ENCODE data around the gene KCNJ13.
"Not testable (repeated sequence)": the region's sequence is repeated elsewhere in the genome, so short reads cannot be mapped to it uniquely, and the experiment has no call there.

The KCNJ13 gene

GRCh38 chr2:232721882-232722281 lies 54.5 kb downstream of the KCNJ13 start:
- H3K79me2 ChIP-seq (ENCODE audit: insufficient read depth, low read length) = peaks cover 41% of the 10 kb centered on the region
- no peaks in the 10 kb centered on the region for H3F3A ChIP-seq (ENCODE audit: insufficient read depth, low read length)
- H3K27me3 ChIP-seq (ENCODE audit: insufficient read depth, low read length) = no peaks in the 10 kb centered on the region
- H3K9me2 ChIP-seq (ENCODE audit: low read depth, low read length) = no peaks in the 10 kb centered on the region
- H2AFZ ChIP-seq (ENCODE audit: low read length) = no peak overlapping the region
- H3K4me1 ChIP-seq (ENCODE audit: insufficient read depth, low read length, severe bottlenecking) = no peaks in the 10 kb centered on the region
- no peaks in the 10 kb centered on the region for H3K9me3 ChIP-seq (ENCODE audit: low read length)
- TF ChIP-seq EZH2 (IDR thresholded peaks at IDR 0.05; ENCODE audit: borderline replicate concordance, low read length) = no peak
- TF ChIP-seq, protein P1, sequence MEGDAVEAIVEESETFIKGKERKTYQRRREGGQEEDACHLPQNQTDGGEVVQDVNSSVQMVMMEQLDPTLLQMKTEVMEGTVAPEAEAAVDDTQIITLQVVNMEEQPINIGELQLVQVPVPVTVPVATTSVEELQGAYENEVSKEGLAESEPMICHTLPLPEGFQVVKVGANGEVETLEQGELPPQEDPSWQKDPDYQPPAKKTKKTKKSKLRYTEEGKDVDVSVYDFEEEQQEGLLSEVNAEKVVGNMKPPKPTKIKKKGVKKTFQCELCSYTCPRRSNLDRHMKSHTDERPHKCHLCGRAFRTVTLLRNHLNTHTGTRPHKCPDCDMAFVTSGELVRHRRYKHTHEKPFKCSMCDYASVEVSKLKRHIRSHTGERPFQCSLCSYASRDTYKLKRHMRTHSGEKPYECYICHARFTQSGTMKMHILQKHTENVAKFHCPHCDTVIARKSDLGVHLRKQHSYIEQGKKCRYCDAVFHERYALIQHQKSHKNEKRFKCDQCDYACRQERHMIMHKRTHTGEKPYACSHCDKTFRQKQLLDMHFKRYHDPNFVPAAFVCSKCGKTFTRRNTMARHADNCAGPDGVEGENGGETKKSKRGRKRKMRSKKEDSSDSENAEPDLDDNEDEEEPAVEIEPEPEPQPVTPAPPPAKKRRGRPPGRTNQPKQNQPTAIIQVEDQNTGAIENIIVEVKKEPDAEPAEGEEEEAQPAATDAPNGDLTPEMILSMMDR (IDR thresholded peaks at IDR 0.05; ENCODE audit: low read length) = no peak
- H3K4me3 ChIP-seq (ENCODE audit: low read depth, low read length, poor library complexity, severe bottlenecking) = no peak overlapping the region
- H3K27ac ChIP-seq (ENCODE audit: low read depth, low read length, poor library complexity, severe bottlenecking) = no peak overlapping the region
- H3K9ac ChIP-seq (ENCODE audit: low read length) = no peak overlapping the region
- H3K4me2 ChIP-seq (ENCODE audit: low read length) = no peak overlapping the region
- H3K36me3 ChIP-seq (ENCODE audit: insufficient read depth, low read length) = peaks cover 70% of the 10 kb centered on the region
- H4K20me1 ChIP-seq (ENCODE audit: insufficient read depth, low read length) = no peaks in the 10 kb centered on the region

GRCh38 chr2:232721261-232721660 lies 55.1 kb downstream of the KCNJ13 start:
- no peaks in the 10 kb centered on the region for H3K9me2 ChIP-seq (ENCODE audit: low read depth, low read length)
- peaks cover 46% of the 10 kb centered on the region for H3K79me2 ChIP-seq (ENCODE audit: insufficient read depth, low read length)
- no peak overlapping the region for H3K4me3 ChIP-seq (ENCODE audit: low read depth, low read length, poor library complexity, severe bottlenecking)
- TF ChIP-seq, protein P1 (IDR thresholded peaks at IDR 0.05; ENCODE audit: low read length) = no peak
- TF ChIP-seq EZH2 (IDR thresholded peaks at IDR 0.05; ENCODE audit: borderline replicate concordance, low read length) = no peak
- no peaks in the 10 kb centered on the region for H4K20me1 ChIP-seq (ENCODE audit: insufficient read depth, low read length)
- no peaks in the 10 kb centered on the region for H3F3A ChIP-seq (ENCODE audit: insufficient read depth, low read length)
- H3K4me2 ChIP-seq (ENCODE audit: low read length) = no peak overlapping the region
- no peaks in the 10 kb centered on the region for H3K27me3 ChIP-seq (ENCODE audit: insufficient read depth, low read length)
- H3K9me3 ChIP-seq (ENCODE audit: low read length) = no peaks in the 10 kb centered on the region
- peaks cover 73% of the 10 kb centered on the region for H3K36me3 ChIP-seq (ENCODE audit: insufficient read depth, low read length)
- no peak overlapping the region for H3K27ac ChIP-seq (ENCODE audit: low read depth, low read length, poor library complexity, severe bottlenecking)
- no peak overlapping the region for H3K9ac ChIP-seq (ENCODE audit: low read length)
- H2AFZ ChIP-seq (ENCODE audit: low read length) = no peak overlapping the region
- H3K4me1 ChIP-seq (ENCODE audit: insufficient read depth, low read length, severe bottlenecking) = no peaks in the 10 kb centered on the region

DNA sequence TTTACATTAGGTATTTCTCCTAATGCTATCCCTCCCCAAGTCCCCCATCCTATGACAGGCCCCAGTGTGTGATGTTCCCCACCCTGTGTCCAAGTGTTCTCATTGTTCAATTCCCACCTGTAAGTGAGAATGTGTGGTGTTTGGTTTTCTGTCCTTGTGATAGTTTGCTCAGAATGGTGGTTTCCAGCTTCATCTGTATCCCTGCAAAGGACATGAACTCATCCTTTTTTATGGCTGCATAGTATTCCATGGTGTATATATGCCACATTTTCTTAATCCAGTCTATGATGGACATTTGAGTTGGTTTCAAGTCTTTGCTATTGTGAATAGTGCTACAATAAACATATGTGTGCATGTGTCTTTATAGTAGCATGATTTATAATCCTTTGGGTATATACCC lies 56.3 kb downstream of the KCNJ13 start:
- not testable (repeated sequence) for H3F3A ChIP-seq (ENCODE audit: insufficient read depth, low read length); H3K27me3 ChIP-seq (ENCODE audit: insufficient read depth, low read length); H3K9me2 ChIP-seq (ENCODE audit: low read depth, low read length); H3K9me3 ChIP-seq (ENCODE audit: low read length); H3K4me2 ChIP-seq (ENCODE audit: low read length); H4K20me1 ChIP-seq (ENCODE audit: insufficient read depth, low read length); H3K4me1 ChIP-seq (ENCODE audit: insufficient read depth, low read length, severe bottlenecking); H2AFZ ChIP-seq (ENCODE audit: low read length); H3K9ac ChIP-seq (ENCODE audit: low read length); H3K4me3 ChIP-seq (ENCODE audit: low read depth, low read length, poor library complexity, severe bottlenecking); H3K27ac ChIP-seq (ENCODE audit: low read depth, low read length, poor library complexity, severe bottlenecking)
- Histone ChIP-seq H3K36me3 (ENCODE audit: insufficient read depth, low read length) (peaks cover 66% of the 10 kb centered on the region), H3K79me2 (ENCODE audit: insufficient read depth, low read length) (peaks cover 50% of the 10 kb centered on the region)
